Activated T-cell treated with anti-CD3 and anti-CD28 coated beads for 1 hour (primary cell): Measurements from ENCODE around the gene TMBIM6.
"Not testable (repeated sequence)": the region's sequence is repeated elsewhere in the genome, so short reads cannot be mapped to it uniquely, and the experiment has no call there.

Source experiments
- DNase-seq: peaks from one replicate; pipeline ENCODE4 v3.0.0-alpha.2; 2020; ENCODE audit warnings: low read depth

The TMBIM6 gene

GRCh38 chr12:49777341-49777740 is 36.0 kb downstream of the TMBIM6 start:
- DNase-seq, result no peak

GRCh38 chr12:49777800-49778748 is 36.7 kb downstream of the TMBIM6 start:
- peak; percentile 76 for DNase-seq

DNA sequence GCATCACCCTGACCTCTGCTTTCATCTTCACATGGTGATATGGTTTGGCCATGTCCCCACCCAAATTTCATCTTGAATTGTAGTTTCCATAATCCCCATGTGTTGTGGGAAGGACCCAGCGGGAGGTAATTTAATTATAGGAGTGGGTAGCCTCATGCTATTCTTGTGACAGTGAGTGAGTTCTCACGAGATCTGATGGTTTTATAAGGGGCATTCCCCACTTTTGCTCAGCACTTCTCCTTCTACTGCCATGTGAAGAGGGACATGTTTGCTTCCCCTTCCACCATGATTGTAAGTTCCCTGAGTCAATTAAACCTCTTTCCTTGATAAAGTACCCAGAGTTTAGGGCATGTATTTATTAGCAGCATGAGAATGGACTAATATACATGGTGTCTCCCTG is 38.2 kb downstream of the TMBIM6 start:
- no peak for DNase-seq

DNA sequence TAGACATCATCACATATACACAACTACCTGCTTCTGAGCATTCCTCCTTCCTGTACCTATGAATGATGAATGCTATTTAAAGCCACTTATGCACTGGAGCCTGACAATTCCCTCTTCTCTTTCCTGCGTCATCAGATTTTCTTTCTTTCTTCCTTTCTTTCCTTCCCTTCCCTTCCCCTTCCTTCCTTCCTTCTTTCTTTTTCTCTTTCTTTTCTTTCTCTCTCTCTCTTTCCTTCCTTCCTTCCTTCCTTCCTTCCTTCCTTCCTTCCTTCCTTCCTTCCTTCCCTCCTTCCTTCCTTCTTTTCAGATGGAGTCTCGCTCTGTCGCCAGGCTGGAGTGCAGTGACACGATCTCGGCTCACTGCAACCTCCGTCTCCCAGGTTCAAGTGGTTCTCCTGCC is 39.6 kb downstream of the TMBIM6 start:
- DNase-seq, result not testable (repeated sequence)

- DNase-seq, result no peak
These were observed 42.7 kb downstream of the TMBIM6 start for GRCh38 chr12:49783917-49784676.

DNA sequence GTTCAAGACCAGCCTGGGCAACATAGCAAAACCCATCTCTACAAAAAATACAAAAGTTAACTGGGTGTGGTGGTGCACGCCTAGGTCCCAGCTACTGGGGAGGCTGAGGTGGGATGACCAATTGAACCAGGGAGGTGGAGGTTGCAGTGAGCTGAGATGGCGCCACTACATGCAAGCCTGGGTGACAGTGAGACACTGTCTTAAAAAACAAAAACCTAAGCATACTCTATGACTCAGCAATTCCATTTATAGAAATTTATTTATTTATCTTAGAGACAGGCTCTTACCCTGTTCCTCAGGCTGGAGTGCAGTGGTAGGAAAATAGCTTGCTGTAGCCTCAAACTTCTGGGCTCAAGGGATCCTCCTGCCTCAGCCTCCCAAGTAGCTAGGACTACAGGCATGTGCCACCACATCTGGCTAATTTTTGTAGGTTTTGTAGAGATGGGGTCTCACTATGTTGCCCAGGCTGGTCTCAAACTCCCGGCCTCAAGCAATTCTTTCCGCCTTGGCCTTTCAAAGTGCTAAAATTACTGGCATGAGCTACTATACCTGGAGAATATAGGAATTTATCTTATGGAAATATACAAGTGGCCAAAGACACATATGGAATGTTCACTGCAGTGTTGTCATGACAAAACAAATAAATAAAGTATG is 43.5 kb downstream of the TMBIM6 start:
- DNase-seq, result no peak

DNA sequence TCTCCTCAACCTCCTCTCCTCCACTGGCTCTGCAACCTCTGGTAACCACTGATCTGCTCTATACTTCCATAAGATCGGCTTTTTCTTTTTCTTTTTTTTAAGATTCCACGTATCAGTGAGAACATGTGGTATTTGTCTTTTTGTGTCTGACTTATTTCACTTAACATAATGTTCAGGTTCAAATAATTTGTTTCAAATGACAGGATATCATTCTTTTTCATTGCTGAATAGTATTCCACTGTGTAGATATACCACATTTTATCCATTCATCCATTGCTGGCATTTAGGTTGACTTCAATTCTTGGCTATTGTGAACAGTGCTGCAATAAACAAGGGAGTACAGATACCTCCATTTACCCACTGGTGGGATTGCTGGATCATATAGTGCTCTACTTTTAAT is 46.3 kb downstream of the TMBIM6 start:
- DNase-seq, result no peak

GRCh38 chr12:49789992-49790391 is 48.6 kb downstream of the TMBIM6 start:
- DNase-seq, result no peak

DNA sequence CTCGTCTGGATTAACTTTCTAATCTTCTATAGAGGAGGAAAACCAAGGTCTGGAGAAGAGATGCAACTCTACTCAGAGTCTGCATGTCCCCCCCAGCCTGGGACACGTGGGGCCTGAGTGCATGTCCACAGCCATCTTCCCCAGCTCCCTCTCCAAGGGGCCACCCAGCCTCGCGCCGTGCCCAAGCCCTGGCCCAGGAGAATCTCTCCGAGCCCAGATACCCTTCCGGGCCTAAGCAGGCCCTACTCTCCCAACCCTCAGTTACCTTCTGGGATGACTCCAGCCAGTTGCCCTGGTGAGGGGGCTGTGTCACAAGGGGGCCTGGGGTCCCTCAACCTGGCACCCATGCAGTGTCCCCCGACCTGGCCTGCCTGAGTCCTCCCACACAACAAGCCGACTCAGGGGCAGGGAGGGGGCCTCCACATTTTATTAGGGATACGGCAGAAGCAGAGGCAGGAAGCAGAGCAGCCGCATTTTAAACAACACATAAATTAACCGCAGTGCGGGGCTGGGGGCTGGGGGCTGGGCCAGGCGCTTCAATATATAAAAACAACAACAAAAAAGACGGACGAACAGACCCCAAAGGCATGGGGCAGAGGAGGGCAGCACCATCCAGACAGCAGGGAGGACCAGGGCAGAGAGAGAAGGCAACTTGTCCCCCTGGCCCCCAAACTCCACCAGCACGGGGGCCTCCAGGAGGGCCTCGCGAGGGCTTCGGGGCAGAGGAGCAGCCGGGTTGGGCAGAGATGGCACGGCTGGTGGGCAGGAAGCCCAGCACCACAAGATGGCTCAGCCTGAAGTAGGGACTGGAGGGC is 49.6 kb downstream of the TMBIM6 start:
- no peak for DNase-seq

DNA sequence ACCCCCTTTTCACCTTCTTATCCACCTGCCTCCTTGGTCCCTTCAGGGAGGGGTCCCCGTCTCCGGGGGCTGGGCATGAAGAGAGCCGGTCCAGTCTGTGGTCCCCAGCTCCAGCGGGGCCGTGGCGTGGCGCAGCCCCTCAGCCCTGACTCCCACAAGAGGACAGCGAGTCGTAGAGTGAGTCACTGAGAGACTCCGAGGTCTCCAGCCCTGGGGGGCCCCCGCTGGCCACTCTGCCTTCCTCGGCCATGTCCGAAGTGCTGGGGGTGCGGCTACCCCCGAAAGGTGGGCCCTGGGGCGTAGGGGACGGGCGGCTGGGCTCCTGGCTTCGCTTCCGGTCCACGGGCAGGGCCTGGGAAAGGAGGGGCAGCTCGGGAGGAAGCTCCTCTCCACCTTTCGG is 50.3 kb downstream of the TMBIM6 start:
- DNase-seq, result no peak

GRCh38 chr12:49792181-49792970 is 51.0 kb downstream of the TMBIM6 start:
- DNase-seq, result no peak

DNA sequence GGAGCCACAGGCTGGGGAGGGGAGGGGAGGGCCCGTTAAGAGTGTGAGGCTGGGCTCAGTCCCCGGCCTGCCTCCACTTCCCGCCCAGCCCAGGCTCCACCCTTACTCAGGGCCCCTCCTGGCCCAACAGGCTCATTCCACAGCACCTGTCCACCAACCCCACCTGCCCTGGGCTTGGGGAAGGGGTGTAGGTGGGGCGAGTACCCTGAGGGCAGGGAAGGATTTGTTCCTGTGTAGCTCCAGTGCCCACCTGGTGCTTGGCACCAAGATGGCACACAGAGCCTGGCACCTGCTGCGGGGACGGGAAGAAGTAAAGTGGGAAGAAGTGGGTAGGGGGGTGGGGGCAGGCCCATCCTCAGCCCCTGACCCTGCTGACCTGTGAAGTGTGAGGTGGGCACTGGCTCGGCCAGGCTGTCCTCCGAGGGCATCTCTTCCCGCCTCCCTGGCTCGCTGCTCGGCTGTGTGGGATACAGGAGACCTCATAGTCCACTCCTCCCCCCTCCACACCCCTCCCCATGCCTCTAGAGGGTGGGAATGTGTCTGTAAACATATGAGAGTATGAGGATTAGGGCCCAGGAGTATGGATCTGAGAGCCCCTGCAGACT is 51.7 kb downstream of the TMBIM6 start:
- DNase-seq, result no peak

- DNase-seq, result no peak
These were observed 52.3 kb downstream of the TMBIM6 start for GRCh38 chr12:49793620-49794019.

GRCh38 chr12:49794021-49794420 is 52.7 kb downstream of the TMBIM6 start:
- DNase-seq, result no peak

- no peak for DNase-seq
These were observed 53.7 kb downstream of the TMBIM6 start for GRCh38 chr12:49794811-49795653.

GRCh38 chr12:49795654-49796105 is 54.3 kb downstream of the TMBIM6 start:
- no peak for DNase-seq

DNA sequence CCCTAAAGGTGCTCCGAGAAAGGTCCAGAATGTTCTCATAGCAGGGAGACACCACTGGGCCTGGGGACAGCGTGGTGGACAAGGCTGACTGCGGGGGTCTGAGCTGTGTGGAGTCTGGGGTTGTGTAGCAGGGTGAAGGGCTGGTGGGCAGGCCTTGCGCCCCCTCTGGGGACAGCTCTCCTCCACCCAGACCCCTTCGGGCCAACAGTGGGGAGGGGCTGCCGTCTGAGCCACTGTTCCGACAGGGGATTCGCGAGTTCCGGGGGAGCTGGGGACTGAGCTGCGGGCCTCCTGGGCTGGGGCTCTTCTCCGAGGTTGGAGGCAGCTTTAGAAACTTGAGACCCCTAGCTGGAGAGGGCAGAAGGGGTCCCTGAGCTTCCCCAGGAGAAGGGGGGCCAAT is 54.8 kb downstream of the TMBIM6 start:
- DNase-seq, result no peak

DNA sequence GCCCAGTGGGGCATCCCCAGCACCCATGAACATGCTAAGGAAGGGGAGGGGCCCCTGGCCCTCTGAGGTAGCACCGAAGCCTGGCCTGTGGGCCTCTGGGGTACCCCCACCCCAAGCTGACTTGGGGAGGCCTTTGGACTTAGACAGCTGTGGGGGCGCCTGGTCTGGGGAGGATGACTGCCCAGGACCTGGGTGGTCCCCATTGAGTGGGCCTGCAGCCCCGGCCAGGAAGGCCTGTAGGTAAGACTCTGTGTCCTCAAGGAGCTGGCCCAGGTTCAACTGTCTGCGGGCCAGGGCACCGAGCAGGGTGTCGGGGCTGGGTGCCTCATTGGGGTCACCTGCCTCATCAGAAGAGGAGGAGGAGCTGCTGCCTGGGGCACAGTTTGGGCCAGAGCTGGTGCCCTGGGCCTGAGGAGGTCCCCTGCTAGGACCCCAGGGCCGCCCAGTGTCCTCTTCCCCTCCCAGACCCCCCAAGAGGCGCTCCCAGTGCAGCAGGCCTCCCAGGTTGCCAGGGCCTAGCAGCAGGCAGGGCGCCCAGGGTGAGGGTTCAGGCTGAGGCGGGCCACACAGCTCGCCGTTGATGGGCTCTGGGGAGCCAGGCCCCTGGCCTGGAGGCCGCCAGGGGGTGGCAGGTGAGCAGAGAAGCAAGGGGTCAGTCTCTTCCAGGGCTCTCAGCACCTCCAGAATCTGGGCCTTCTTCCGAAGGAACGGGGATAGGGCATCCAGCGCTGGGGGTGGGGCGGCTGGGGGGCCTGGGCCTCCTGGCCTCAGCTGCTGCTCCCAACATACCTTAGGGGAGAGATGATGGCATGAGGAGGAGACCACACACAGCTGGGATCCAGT is 55.5 kb downstream of the TMBIM6 start:
- no peak for DNase-seq

DNA sequence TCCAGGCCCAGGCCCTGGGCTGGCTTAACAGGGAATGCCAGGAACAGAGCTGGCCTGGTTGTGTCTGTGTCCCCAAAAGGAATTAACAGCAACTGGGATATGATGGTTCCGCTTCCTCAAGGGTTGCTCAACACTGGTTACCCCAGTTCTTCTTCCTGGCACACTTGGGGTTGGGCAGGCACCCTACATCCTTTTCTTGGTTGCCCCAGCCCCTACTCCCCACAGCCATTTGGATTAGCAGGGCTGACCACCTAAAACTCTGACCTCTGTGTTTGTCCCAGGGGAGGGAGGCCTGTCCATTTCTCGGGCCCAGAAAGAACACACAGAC is 56.1 kb downstream of the TMBIM6 start:
- DNase-seq, result no peak
